ENCODE data around the gene BMP8B. TPM values are rescaled to one million over a fixed set of nuclear protein-coding genes. Genes with fewer than 3 reads are reported as not detected.
"Not testable (repeated sequence)": the region's sequence is repeated elsewhere in the genome, so short reads cannot be mapped to it uniquely, and the experiment has no call there.

Gene BMP8B
- total and polyA plus RNA-seq, 4 donors: 0.08 to 0.19 (median 0.18) TPM

- no peak for DNase-seq (ENCODE audit: low spot score)
- H3K4me3 ChIP-seq (ENCODE audit: low read depth in 1 of 3, low read length in 3 of 3): no peak overlapping the region
- H3K36me3 ChIP-seq (ENCODE audit: control insufficient read depth in 4 of 4, insufficient read depth in 3 of 4, low read depth in 1 of 4, low read length in 3 of 4): no peaks in the 10 kb centered on the region
- WGBS: 92% methylated on average over 2 of the region's 2 CpGs
- no peaks in the 10 kb centered on the region for H3K9me3 ChIP-seq (ENCODE audit: control insufficient read depth in 4 of 4, low read length in 3 of 4)
- H3K4me1 ChIP-seq (ENCODE audit: control insufficient read depth in 4 of 4, insufficient read depth in 4 of 4, low read length in 3 of 4): peaks cover 0 to 11% (median 6%) of the 10 kb centered on the region in 4 donors
- TF ChIP-seq MAX (IDR thresholded peaks at IDR 0.05): no peak
- TF ChIP-seq YY1 (IDR thresholded peaks at IDR 0.05): no peak
- TF ChIP-seq SP1 (IDR thresholded peaks at IDR 0.05): no peak
- TF ChIP-seq CTCF (IDR thresholded peaks at IDR 0.05; ENCODE audit: low read depth, low read length, missing input control): no peak
- no peaks in the 10 kb centered on the region for H3K27me3 ChIP-seq (ENCODE audit: control insufficient read depth in 4 of 4, insufficient read depth in 4 of 4, low read length in 3 of 4)
- no peak overlapping the region for H3K27ac ChIP-seq (ENCODE audit: low read depth in 1 of 2, low read length in 2 of 2)
- no peak overlapping the region for H3K9ac ChIP-seq (ENCODE audit: low read depth in 1 of 2, low read length in 2 of 2)
These were observed 40.1 kb upstream of the BMP8B start for GRCh38 chr1:39828734-39829133.

- H3K27ac ChIP-seq (ENCODE audit: low read depth in 1 of 2, low read length in 2 of 2); DNase-seq (ENCODE audit: low spot score); H3K36me3 ChIP-seq (ENCODE audit: control insufficient read depth in 4 of 4, insufficient read depth in 3 of 4, low read depth in 1 of 4, low read length in 3 of 4); H3K9me3 ChIP-seq (ENCODE audit: control insufficient read depth in 4 of 4, low read length in 3 of 4); H3K9ac ChIP-seq (ENCODE audit: low read depth in 1 of 2, low read length in 2 of 2); H3K4me3 ChIP-seq (ENCODE audit: low read depth in 1 of 3, low read length in 3 of 3); H3K27me3 ChIP-seq (ENCODE audit: control insufficient read depth in 4 of 4, insufficient read depth in 4 of 4, low read length in 3 of 4): not testable (repeated sequence)
- peaks cover 0 to 11% (median 6%) of the 10 kb centered on the region in 4 donors for H3K4me1 ChIP-seq (ENCODE audit: control insufficient read depth in 4 of 4, insufficient read depth in 4 of 4, low read length in 3 of 4)
- 95% methylated on average over 6 of the region's 6 CpGs for WGBS
These were observed 39.6 kb upstream of the BMP8B start for GRCh38 chr1:39828255-39828654.

GRCh38 chr1:39827201-39827600, 38.5 kb upstream of the BMP8B start:
- peaks cover 0 to 11% (median 6%) of the 10 kb centered on the region in 4 donors for H3K4me1 ChIP-seq (ENCODE audit: control insufficient read depth in 4 of 4, insufficient read depth in 4 of 4, low read length in 3 of 4)
- no peaks in the 10 kb centered on the region for H3K9me3 ChIP-seq (ENCODE audit: control insufficient read depth in 4 of 4, low read length in 3 of 4)
- H3K27ac ChIP-seq (ENCODE audit: low read depth in 1 of 2, low read length in 2 of 2): no peak overlapping the region
- no peak for TF ChIP-seq GABPA (IDR thresholded peaks at IDR 0.05 in 1 of 2, conservative IDR thresholded peaks at IDR 0.05 in 1 of 2)
- no peak for TF ChIP-seq YY1 (IDR thresholded peaks at IDR 0.05)
- no peak for TF ChIP-seq NR2F2 (IDR thresholded peaks at IDR 0.05)
- TF ChIP-seq CTCF (IDR thresholded peaks at IDR 0.05; ENCODE audit: low read depth, low read length, missing input control): no peak
- TF ChIP-seq RXRA (IDR thresholded peaks at IDR 0.05): no peak
- no peak for TF ChIP-seq ATF3 (IDR thresholded peaks at IDR 0.05)
- no peak for TF ChIP-seq SP1 (IDR thresholded peaks at IDR 0.05)
- TF ChIP-seq HNF4A (conservative IDR thresholded peaks at IDR 0.05): no peak
- no peak for TF ChIP-seq JUND (IDR thresholded peaks at IDR 0.05)
- no peak overlapping the region for H3K4me3 ChIP-seq (ENCODE audit: low read depth in 1 of 3, low read length in 3 of 3)
- no peaks in the 10 kb centered on the region for H3K27me3 ChIP-seq (ENCODE audit: control insufficient read depth in 4 of 4, insufficient read depth in 4 of 4, low read length in 3 of 4)
- H3K9ac ChIP-seq (ENCODE audit: low read depth in 1 of 2, low read length in 2 of 2): no peak overlapping the region
- 80% methylated on average over 7 of the region's 7 CpGs for WGBS
- DNase-seq (ENCODE audit: low spot score): no peak
- H3K36me3 ChIP-seq (ENCODE audit: control insufficient read depth in 4 of 4, insufficient read depth in 3 of 4, low read depth in 1 of 4, low read length in 3 of 4): no peaks in the 10 kb centered on the region

Measured in liver (tissue), 9 donors.